Neural progenitor cell (in vitro differentiated cells): ENCODE measurements around the gene IL33.

Experiments used
- EZH2 ChIP-seq: fragments of 200-600 bp; sonication (generic); IDR thresholded peaks from 2 replicates; pipeline ENCODE4 v1.6.1; 2017; ENCODE audit warnings: antibody characterized with exemption, mild to moderate bottlenecking, moderate library complexity
- EZH2phosphoT487 ChIP-seq: fragments of 200-600 bp; sonication (generic); IDR thresholded peaks from 2 replicates; pipeline ENCODE4 v1.6.1; 2017; ENCODE audit warnings: antibody characterized with exemption
- TF ChIP-seq, protein P1 (sequence below): fragments of 200-600 bp; sonication (generic); IDR thresholded peaks from 2 replicates; pipeline ENCODE4 v1.5.1; 2017; ENCODE audit warnings: antibody characterized with exemption, mild to moderate bottlenecking

DNA sequence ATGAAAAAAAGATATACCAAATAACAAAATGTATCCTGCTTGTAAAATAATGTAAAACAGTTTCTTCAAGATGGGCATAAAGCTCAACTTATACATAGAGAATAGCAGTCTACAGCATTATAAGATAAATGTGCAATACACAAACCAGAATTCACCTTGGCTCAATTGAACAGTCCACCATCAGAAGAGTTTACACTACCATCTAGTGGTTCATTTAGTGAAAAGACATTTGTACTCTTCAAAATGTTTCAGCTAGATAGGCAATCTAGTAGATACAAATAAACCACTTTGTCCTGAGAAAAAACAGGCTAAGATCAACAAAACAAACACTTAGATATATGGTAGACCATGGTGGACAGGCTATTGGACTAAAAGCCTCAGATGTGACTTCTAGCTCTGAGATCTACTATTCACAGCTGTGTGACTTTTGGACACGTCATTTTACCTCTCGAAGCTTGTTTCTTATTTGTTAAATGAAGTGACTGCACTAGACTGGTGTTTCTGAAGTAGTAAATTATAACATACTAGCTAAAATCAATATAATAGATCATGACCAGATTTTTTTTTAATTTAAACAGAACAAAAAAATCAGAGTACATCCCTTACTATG is 90.5 kb downstream of the IL33 start:
- TF ChIP-seq EZH2phosphoT487 (no peak), EZH2 (no peak)
- TF ChIP-seq, protein P1, sequence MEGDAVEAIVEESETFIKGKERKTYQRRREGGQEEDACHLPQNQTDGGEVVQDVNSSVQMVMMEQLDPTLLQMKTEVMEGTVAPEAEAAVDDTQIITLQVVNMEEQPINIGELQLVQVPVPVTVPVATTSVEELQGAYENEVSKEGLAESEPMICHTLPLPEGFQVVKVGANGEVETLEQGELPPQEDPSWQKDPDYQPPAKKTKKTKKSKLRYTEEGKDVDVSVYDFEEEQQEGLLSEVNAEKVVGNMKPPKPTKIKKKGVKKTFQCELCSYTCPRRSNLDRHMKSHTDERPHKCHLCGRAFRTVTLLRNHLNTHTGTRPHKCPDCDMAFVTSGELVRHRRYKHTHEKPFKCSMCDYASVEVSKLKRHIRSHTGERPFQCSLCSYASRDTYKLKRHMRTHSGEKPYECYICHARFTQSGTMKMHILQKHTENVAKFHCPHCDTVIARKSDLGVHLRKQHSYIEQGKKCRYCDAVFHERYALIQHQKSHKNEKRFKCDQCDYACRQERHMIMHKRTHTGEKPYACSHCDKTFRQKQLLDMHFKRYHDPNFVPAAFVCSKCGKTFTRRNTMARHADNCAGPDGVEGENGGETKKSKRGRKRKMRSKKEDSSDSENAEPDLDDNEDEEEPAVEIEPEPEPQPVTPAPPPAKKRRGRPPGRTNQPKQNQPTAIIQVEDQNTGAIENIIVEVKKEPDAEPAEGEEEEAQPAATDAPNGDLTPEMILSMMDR = peak; percentile 72
